Neuronal stem cell (in vitro differentiated cells): Measurements from ENCODE around the gene CREG1.
"Not testable (repeated sequence)": the region's sequence is repeated elsewhere in the genome, so short reads cannot be mapped to it uniquely, and the experiment has no call there.

Source experiments
- DNase-seq: peaks from one replicate; pipeline ENCODE4 v3.0.0-alpha.2; 2013; ENCODE audit warnings: low spot score
- H2AFZ ChIP-seq: one replicate; pipeline ENCODE4 v1.6.1; 2013; ENCODE audit warnings: mild to moderate bottlenecking, low read length, inconsistent platforms
- H2AK5ac ChIP-seq: 2 replicates; pipeline ENCODE4 v1.6.1; 2013; ENCODE audit warnings: low read depth, mild to moderate bottlenecking, inconsistent platforms, low read length, moderate library complexity, mixed read lengths
- H2BK120ac ChIP-seq: 2 replicates; pipeline ENCODE4 v1.6.1; 2013; ENCODE audit warnings: low read depth, mild to moderate bottlenecking, inconsistent platforms, low read length, moderate library complexity, mixed read lengths
- H2BK12ac ChIP-seq: one replicate; pipeline ENCODE4 v1.6.1; 2013; ENCODE audit warnings: low read length, inconsistent platforms
- H2BK15ac ChIP-seq: 2 replicates; pipeline ENCODE4 v1.6.1; 2013; ENCODE audit warnings: mild to moderate bottlenecking, low read length, inconsistent platforms, mixed read lengths
- H2BK5ac ChIP-seq: one replicate; pipeline ENCODE4 v1.6.1; 2013; ENCODE audit warnings: inconsistent platforms, mild to moderate bottlenecking, low read length, moderate library complexity
- H3K14ac ChIP-seq: one replicate; pipeline ENCODE4 v1.6.1; 2013; ENCODE audit warnings: low read length, inconsistent platforms
- H3K18ac ChIP-seq: 2 replicates; pipeline ENCODE4 v1.6.1; 2013; ENCODE audit warnings: low read length, inconsistent platforms
- H3K23ac ChIP-seq: 2 replicates; pipeline ENCODE4 v1.6.1; 2013; ENCODE audit warnings: low read depth, mild to moderate bottlenecking, mixed read lengths, low read length, inconsistent platforms; ENCODE audit not compliant: poor library complexity
- H3K27ac ChIP-seq: replicated peaks from 3 replicates; pipeline ENCODE4 v1.5.1; 2013; ENCODE audit warnings: low read length, inconsistent platforms
- H3K27me3 ChIP-seq, 3 experiments: 2 replicates each; pipeline ENCODE4 v1.6.1; 2013; ENCODE audit warnings: low read length in 3 of 3, mild to moderate bottlenecking in 2 of 3, inconsistent platforms in 1 of 3, low read depth in 1 of 3, mixed read lengths in 1 of 3, moderate library complexity in 1 of 3; ENCODE audit not compliant: control insufficient read depth in 3 of 3, insufficient read depth in 3 of 3
- H3K36me3 ChIP-seq, 2 donors: replicated peaks in 1 of 2; 2 replicates each; pipeline ENCODE4 v1.6.1; 2013; ENCODE audit warnings: low read length in 2 of 2; ENCODE audit not compliant: control insufficient read depth in 2 of 2, insufficient read depth in 2 of 2
- H3K4ac ChIP-seq: 2 replicates; pipeline ENCODE4 v1.6.1; 2013; ENCODE audit warnings: inconsistent platforms, mild to moderate bottlenecking, low read length, moderate library complexity
- H3K4me1 ChIP-seq, 2 donors: 1 replicate in 1 of 2; 2 replicates in 1 of 2; pipeline ENCODE4 v1.6.1; 2013; ENCODE audit warnings: low read length in 2 of 2, low read depth in 1 of 2; ENCODE audit not compliant: control insufficient read depth in 2 of 2, insufficient read depth in 1 of 2
- H3K4me2 ChIP-seq: one replicate; pipeline ENCODE4 v1.6.1; 2013; ENCODE audit warnings: mild to moderate bottlenecking, low read length, inconsistent platforms; ENCODE audit not compliant: insufficient read depth, poor library complexity, severe bottlenecking
- H3K4me3 ChIP-seq, 2 donors: 2 replicates each; pipeline ENCODE4 v1.5.1; 2013; ENCODE audit warnings: low read length in 2 of 2, mild to moderate bottlenecking in 2 of 2, inconsistent platforms in 1 of 2, moderate library complexity in 1 of 2
- H3K79me1 ChIP-seq: one replicate; pipeline ENCODE4 v1.6.1; 2013; ENCODE audit warnings: low read depth, mild to moderate bottlenecking, inconsistent platforms, low read length, moderate library complexity
- H3K9ac ChIP-seq: one replicate; pipeline ENCODE4 v1.6.1; 2013; ENCODE audit warnings: mild to moderate bottlenecking, low read depth, low read length, inconsistent platforms; ENCODE audit not compliant: poor library complexity
- H3K9me3 ChIP-seq, 2 donors: replicated peaks in 1 of 2; 2 replicates each; pipeline versions ENCODE3 to v1.6.1; 2013; ENCODE audit warnings: low read length in 2 of 2, mild to moderate bottlenecking in 2 of 2, inconsistent platforms in 1 of 2, low read depth in 1 of 2, mixed read lengths in 1 of 2, moderate library complexity in 1 of 2; ENCODE audit not compliant: control insufficient read depth in 2 of 2, insufficient read depth in 1 of 2
- H4K8ac ChIP-seq: one replicate; pipeline ENCODE4 v1.6.1; 2013; ENCODE audit warnings: low read depth, mild to moderate bottlenecking, inconsistent platforms, low read length, moderate library complexity
- H4K91ac ChIP-seq: one replicate; pipeline ENCODE4 v1.6.1; 2013; ENCODE audit warnings: low read length, low read depth, mild to moderate bottlenecking, inconsistent platforms; ENCODE audit not compliant: poor library complexity
- WGBS, 2 donors: extraction: QIAGEN DNeasy Blood & Tissue Kit; methylation state at CpG; one replicate each; pipeline ENCODE4 v1.1.7; 2013; ENCODE audit warnings: missing lambda C conversion rate in 2 of 2, mixed read lengths in 1 of 2; ENCODE audit not compliant: insufficient read length in 2 of 2, insufficient replicate concordance in 1 of 2; ENCODE audit errors: extremely low coverage in 2 of 2; 5-methylcytosine and 5-hydroxymethylcytosine counted together

Gene CREG1

DNA sequence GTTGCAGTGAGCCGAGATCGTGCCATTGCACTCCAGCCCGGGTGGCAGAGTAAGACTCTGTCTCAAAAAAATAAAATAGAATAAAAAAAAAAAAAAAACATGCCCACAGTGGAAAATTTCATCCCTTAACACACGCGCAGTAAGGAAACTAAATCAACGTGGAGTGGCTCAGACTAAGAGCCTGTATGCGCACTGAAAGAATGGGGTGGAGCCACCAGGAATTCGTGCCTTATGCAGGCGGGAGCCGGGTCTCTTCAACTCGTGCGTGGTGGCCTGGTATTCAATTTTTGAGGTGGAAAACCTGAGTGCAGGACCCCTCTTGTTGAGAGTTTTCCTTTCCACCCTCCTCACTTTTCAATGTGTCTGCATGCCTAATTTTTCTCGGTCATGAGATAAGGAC, 22.1 kb upstream of the CREG1 start:
- no peak overlapping the region for H3K9ac ChIP-seq
- H3K23ac ChIP-seq = no peak overlapping the region
- no peak overlapping the region for H3K4ac ChIP-seq
- H3K36me3 ChIP-seq = no peaks in the 10 kb centered on the region
- no peaks in the 10 kb centered on the region for H3K4me1 ChIP-seq
- H2AFZ ChIP-seq = no peak overlapping the region
- H3K18ac ChIP-seq = no peak overlapping the region
- H2BK120ac ChIP-seq = no peak overlapping the region
- H4K91ac ChIP-seq = no peak overlapping the region
- H3K27ac ChIP-seq = no peak overlapping the region
- peaks cover 0 to 6% (median 0%) of the 10 kb centered on the region in 3 experiments for H3K27me3 ChIP-seq
- no peak for DNase-seq
- H3K14ac ChIP-seq = no peak overlapping the region
- no peak overlapping the region for H3K4me2 ChIP-seq
- no peak overlapping the region for H2BK5ac ChIP-seq
- H3K4me3 ChIP-seq = no peak overlapping the region
- H4K8ac ChIP-seq = no peak overlapping the region
- no peak overlapping the region for H2AK5ac ChIP-seq
- no peak overlapping the region for H2BK15ac ChIP-seq
- H3K9me3 ChIP-seq = peaks cover 4 to 9% of the 10 kb centered on the region in 2 donors
- H3K79me1 ChIP-seq = no peaks in the 10 kb centered on the region
- H2BK12ac ChIP-seq = no peak overlapping the region
- WGBS, 2 donors = no CpG with 5 or more reads among the region's 13 CpGs

- Histone ChIP-seq H3K4ac (no peak overlapping the region), H2BK120ac (no peak overlapping the region), H2BK15ac (no peak overlapping the region), H2BK5ac (no peak overlapping the region), H4K8ac (no peak overlapping the region), H2AK5ac (no peak overlapping the region), H3K4me2 (no peak overlapping the region), H3K4me1 (no peaks in the 10 kb centered on the region), H3K27ac (no peak overlapping the region), H3K14ac (no peak overlapping the region), H3K9me3 (peaks cover 4 to 9% of the 10 kb centered on the region in 2 donors), H3K4me3 (no peak overlapping the region), H3K23ac (no peak overlapping the region), H2BK12ac (no peak overlapping the region), H3K18ac (no peak overlapping the region), H4K91ac (no peak overlapping the region), H3K27me3 (peaks cover 0 to 3% (median 0%) of the 10 kb centered on the region in 3 experiments), H3K36me3 (no peaks in the 10 kb centered on the region), H3K9ac (no peak overlapping the region), H3K79me1 (no peaks in the 10 kb centered on the region), H2AFZ (no peak overlapping the region)
- no peak for DNase-seq
- WGBS, 2 donors = no CpG with 5 or more reads among the region's 2 CpGs
These were observed 19.5 kb upstream of the CREG1 start for GRCh38 chr1:167573035-167573434.

- not testable (repeated sequence) for H2BK15ac ChIP-seq, H3K4me3 ChIP-seq, H4K8ac ChIP-seq, H3K18ac ChIP-seq, H3K36me3 ChIP-seq, H3K4me2 ChIP-seq, H3K27ac ChIP-seq, H3K27me3 ChIP-seq, H3K14ac ChIP-seq, H3K4me1 ChIP-seq, H3K9me3 ChIP-seq, H4K91ac ChIP-seq, H2BK5ac ChIP-seq, H3K23ac ChIP-seq, H3K79me1 ChIP-seq, DNase-seq, H2AK5ac ChIP-seq, H2BK120ac ChIP-seq, H2BK12ac ChIP-seq, H3K9ac ChIP-seq, H3K4ac ChIP-seq, H2AFZ ChIP-seq
- WGBS, 2 donors = no CpG with 5 or more reads among the region's 6 CpGs
These were observed 17.1 kb upstream of the CREG1 start for GRCh38 chr1:167570712-167571111.

- DNase-seq = no peak
- no peak overlapping the region for H2BK15ac ChIP-seq
- no peak overlapping the region for H3K23ac ChIP-seq
- no peak overlapping the region for H4K8ac ChIP-seq
- peaks cover 3% of the 10 kb centered on the region in 2 donors for H3K4me1 ChIP-seq
- H3K4me3 ChIP-seq = no peak overlapping the region
- no peak overlapping the region for H4K91ac ChIP-seq
- H2BK120ac ChIP-seq = no peak overlapping the region
- H3K9me3 ChIP-seq = peaks cover 0 to 5% of the 10 kb centered on the region in 2 donors
- peak overlapping the region; percentile 8 for H2AFZ ChIP-seq
- H3K79me1 ChIP-seq = no peaks in the 10 kb centered on the region
- H3K4ac ChIP-seq = no peak overlapping the region
- no peak overlapping the region for H2AK5ac ChIP-seq
- no peak overlapping the region for H3K27ac ChIP-seq
- H3K27me3 ChIP-seq = peaks cover 0 to 14% (median 0%) of the 10 kb centered on the region in 3 experiments
- no peak overlapping the region for H3K14ac ChIP-seq
- no peak overlapping the region for H2BK12ac ChIP-seq
- H3K18ac ChIP-seq = no peak overlapping the region
- H2BK5ac ChIP-seq = no peak overlapping the region
- H3K36me3 ChIP-seq = no peaks in the 10 kb centered on the region
- WGBS, 2 donors = no CpG with 5 or more reads among the region's 5 CpGs
- no peak overlapping the region for H3K4me2 ChIP-seq
- no peak overlapping the region for H3K9ac ChIP-seq
These were observed 14.1 kb upstream of the CREG1 start for GRCh38 chr1:167567663-167568062.
